SJCRH30 (cell line): ENCODE data around the gene VIT. TPM values are rescaled to one million over a fixed set of nuclear protein-coding genes. Genes with fewer than 3 reads are reported as not detected.

Experiments used
- DNase-seq, 2 experiments: peaks; one replicate each; pipeline ENCODE4 v3.0.0-alpha.2; 2015 to 2020
- H3K27ac ChIP-seq: fragments of 250-450 bp; sonication (Bioruptor Pico); 2 replicates; pipeline ENCODE4 v1.5.1; 2020; ENCODE audit warnings: mild to moderate bottlenecking, moderate library complexity
- H3K27me3 ChIP-seq: fragments of 250-450 bp; sonication (Bioruptor Pico); 2 replicates; pipeline ENCODE4 v1.5.1; 2020; ENCODE audit warnings: mild to moderate bottlenecking, moderate library complexity
- H3K36me3 ChIP-seq: fragments of 250-450 bp; sonication (Bioruptor Pico); 2 replicates; pipeline ENCODE4 v1.5.1; 2020; ENCODE audit warnings: mild to moderate bottlenecking, moderate library complexity
- H3K4me1 ChIP-seq: fragments of 250-450 bp; sonication (Bioruptor Pico); 2 replicates; pipeline ENCODE4 v1.5.1; 2020; ENCODE audit warnings: mild to moderate bottlenecking, moderate library complexity
- H3K4me3 ChIP-seq: fragments of 250-450 bp; sonication (Bioruptor Pico); 2 replicates; pipeline ENCODE4 v1.5.1; 2020; ENCODE audit warnings: mild to moderate bottlenecking, moderate library complexity
- H3K9me3 ChIP-seq: fragments of 250-450 bp; sonication (Bioruptor Pico); replicated peaks from 2 replicates; pipeline ENCODE4 v1.5.1; 2020; ENCODE audit warnings: mild to moderate bottlenecking, moderate library complexity
- total RNA-seq: library from RNA; depleted of rRNA; stranded (reverse); fragments of >200 nt; shearing (Covaris generic); gene quantifications from 2 replicates; pipeline ENCODE4 v1.2.3, GENCODE V29; 2014

Gene VIT
- total RNA-seq, 1 experiment from 2014 or later = 0.40 TPM

- Histone ChIP-seq H3K27ac (no peak overlapping the region), H3K9me3 (no peaks in the 10 kb centered on the region), H3K36me3 (no peaks in the 10 kb centered on the region), H3K4me1 (peaks cover 13% of the 10 kb centered on the region), H3K4me3 (no peak overlapping the region), H3K27me3 (0 out of 2 replicates have a peak, but pooled peaks cover 10% of the 10 kb centered on the region)
- no peak for DNase-seq
Measured at GRCh38 chr2:36693825-36694224, 2.7 kb upstream of the VIT start.

- H3K4me3 ChIP-seq = no peak overlapping the region
- no peak overlapping the region for H3K27ac ChIP-seq
- no peaks in the 10 kb centered on the region for H3K36me3 ChIP-seq
- peaks cover 13% of the 10 kb centered on the region for H3K4me1 ChIP-seq
- 0 out of 2 replicates have a peak, but pooled peaks cover 8% of the 10 kb centered on the region for H3K27me3 ChIP-seq
- peak; percentile 16 to 36 for DNase-seq
- H3K9me3 ChIP-seq = no peaks in the 10 kb centered on the region
Measured at GRCh38 chr2:36695746-36696415, 626 bp upstream of the VIT start.

DNA sequence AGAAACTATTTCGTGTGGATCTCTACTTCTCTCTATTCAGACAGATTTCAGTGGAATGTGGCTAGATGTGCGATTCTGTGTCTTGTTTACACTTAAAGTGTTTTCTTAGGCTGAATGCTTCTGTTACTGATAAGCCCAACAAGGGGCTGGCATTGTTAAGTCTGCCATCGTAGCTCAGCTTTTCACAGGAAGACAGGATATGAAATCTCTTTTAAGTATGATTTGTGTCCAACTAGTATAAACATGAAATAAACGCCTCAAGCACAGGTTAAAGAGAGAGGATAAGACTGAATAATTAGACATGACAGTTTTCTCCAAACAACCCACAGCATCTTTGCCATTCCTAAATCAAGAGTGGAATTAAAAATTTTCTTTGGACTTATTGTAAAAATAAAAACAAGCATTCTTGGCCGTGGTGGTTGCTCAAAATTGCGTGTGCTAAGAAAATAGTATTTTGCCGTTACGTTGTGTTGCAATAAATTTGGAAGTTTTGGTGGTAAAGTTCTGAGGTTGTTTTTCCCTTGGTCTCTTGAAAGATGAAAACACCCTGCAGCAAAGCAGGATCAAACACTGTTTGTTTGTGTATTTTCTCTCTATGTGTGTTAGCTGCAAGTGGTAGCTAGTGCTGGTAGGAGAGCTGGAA, 1.0 kb downstream of the VIT start:
- no peaks in the 10 kb centered on the region for H3K36me3 ChIP-seq
- peak in 1 of 2 experiments; percentile 36 for DNase-seq
- H3K27me3 ChIP-seq = no peaks in the 10 kb centered on the region
- H3K9me3 ChIP-seq = no peaks in the 10 kb centered on the region
- H3K27ac ChIP-seq = no peak overlapping the region
- peaks cover 13% of the 10 kb centered on the region for H3K4me1 ChIP-seq
- H3K4me3 ChIP-seq = peak overlapping the region; percentile 15

GRCh38 chr2:36698993-36699392, 2.5 kb downstream of the VIT start:
- Histone ChIP-seq H3K36me3 (no peaks in the 10 kb centered on the region), H3K27ac (no peak overlapping the region)

DNA sequence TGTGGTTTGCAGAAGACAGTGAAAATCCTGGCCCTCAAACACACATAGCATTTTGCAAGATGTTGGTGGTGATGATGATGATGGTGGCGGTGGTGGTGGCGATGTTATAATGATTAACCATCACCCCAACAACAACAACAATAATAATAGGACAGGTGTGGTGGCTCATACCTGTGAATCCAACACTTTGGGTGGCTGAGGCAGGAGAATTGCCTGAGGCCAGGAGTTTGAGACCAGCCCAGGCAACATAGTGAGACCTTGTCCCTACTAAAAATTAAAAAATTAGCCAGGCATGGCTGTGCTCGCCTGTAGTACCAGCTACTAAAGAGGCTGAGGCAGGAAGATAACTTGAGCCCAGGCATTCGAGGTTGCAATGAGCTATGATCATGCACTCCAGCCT, 3.8 kb downstream of the VIT start:
- H3K27me3 ChIP-seq = no peaks in the 10 kb centered on the region
- no peak overlapping the region for H3K27ac ChIP-seq
- H3K4me3 ChIP-seq = no peak overlapping the region
- no peaks in the 10 kb centered on the region for H3K9me3 ChIP-seq
- H3K4me1 ChIP-seq = peaks cover 17% of the 10 kb centered on the region
- DNase-seq = no peak
- no peaks in the 10 kb centered on the region for H3K36me3 ChIP-seq

More at GRCh38 chr2:36698993-36699392, 2.5 kb downstream of the VIT start:
- no peaks in the 10 kb centered on the region for H3K9me3 ChIP-seq
- peaks cover 13% of the 10 kb centered on the region for H3K4me1 ChIP-seq
- no peak overlapping the region for H3K4me3 ChIP-seq
- no peaks in the 10 kb centered on the region for H3K27me3 ChIP-seq
- no peak for DNase-seq

DNA sequence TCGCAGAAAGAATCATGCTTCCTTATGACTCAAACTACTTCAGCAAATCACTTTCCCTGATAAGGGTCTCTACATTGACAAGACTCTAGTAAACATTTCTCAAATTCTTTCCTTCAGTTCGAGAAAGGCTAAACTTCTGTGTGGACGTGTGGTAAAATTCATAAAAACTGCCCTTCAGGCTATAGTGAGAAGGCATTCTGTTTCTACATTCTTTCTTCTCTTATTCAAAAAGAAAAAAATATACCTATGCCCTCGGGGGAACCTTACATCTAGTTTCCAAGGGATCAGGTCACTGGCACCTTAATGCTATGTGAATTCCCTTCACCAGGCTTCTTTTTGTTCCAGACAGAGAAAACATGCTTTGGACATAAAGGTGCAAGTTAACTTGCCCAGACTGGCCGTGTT, 4.9 kb downstream of the VIT start:
- Histone ChIP-seq H3K4me1 (peaks cover 15% of the 10 kb centered on the region), H3K9me3 (no peaks in the 10 kb centered on the region), H3K27ac (no peak overlapping the region), H3K27me3 (no peaks in the 10 kb centered on the region), H3K4me3 (no peak overlapping the region), H3K36me3 (no peaks in the 10 kb centered on the region)
- no peak for DNase-seq

DNA sequence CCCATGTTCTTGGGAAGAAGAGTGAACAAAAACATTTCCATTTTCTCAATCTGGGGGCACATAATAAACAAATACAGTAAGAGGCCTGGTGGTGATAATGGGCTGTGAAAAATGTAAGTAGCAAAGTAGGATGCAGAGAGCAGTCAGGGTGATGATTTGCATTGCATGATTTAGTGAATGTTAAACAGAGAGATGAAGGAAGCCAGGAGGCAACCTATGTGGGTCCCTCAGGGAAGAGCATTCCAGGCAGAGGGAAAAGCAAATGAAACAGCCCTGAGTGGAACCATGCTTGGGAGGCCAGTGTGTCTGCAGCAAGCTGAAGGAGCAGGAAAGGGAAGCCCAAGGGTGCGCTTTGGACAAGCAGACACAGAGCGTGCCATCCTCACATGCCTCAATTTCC, 5.4 kb downstream of the VIT start:
- no peak for DNase-seq
- Histone ChIP-seq H3K36me3 (no peaks in the 10 kb centered on the region), H3K4me3 (no peak overlapping the region), H3K27me3 (no peaks in the 10 kb centered on the region), H3K9me3 (peaks cover 4% of the 10 kb centered on the region), H3K27ac (no peak overlapping the region), H3K4me1 (peaks cover 17% of the 10 kb centered on the region)

DNA sequence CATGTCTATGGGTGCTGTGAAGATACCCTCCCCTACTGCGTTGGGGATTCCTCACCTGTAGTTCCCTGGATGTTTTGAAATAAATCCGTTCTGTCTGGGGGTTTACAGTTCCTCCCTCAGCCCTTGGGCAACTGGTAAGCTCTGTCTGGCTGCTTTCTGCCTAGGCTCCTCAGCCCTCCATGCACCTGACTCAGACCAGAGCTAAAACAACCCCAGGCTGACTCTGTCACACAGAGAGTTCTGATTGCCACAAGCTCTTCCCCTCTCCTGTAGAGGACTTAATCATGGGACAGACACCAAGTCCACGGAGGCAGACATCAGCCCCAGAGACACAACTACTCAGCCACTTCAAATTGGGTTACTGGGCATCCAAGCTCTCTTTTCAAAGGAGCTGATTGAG, 6.3 kb downstream of the VIT start:
- Histone ChIP-seq H3K9me3 (peaks cover 5% of the 10 kb centered on the region), H3K4me1 (peaks cover 20% of the 10 kb centered on the region), H3K27me3 (no peaks in the 10 kb centered on the region), H3K27ac (no peak overlapping the region), H3K36me3 (no peaks in the 10 kb centered on the region), H3K4me3 (no peak overlapping the region)
- no peak for DNase-seq

DNA sequence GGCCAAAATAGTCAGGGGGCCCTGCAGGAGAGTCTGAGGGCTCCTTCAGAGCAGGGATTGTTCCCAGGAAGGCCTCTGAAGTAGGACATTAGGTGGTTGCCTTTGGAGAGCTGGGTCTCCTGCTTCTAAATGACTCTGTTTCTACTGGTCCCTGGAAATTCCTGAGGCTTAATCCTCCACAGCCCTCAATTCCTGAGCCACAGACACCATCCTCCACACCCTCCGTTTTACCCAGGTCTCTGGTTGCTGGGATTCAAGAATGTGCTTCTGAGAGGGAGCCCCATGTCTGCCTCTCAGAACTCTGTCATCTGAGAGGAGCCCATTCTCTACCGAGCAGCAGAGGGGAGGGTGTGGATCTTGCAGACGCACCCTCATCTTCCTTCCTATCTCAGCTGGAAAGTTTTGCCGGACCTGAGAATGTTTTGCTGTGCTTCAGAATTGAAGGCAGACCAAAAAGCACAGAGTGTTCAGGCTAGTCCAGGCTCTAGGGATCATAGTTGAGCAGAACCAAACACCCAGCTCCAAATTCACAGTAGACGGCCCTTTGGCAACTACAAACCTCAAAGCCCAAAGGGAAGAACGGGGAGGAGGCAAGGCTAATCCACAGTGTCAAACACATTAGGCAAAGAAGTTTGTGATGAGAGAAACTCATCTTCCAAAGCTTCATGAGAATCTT, 8.1 kb downstream of the VIT start:
- H3K4me3 ChIP-seq = no peak overlapping the region

GRCh38 chr2:36705326-36706020, 9.0 kb downstream of the VIT start:
- H3K9me3 ChIP-seq = peaks cover 5% of the 10 kb centered on the region
- no peak overlapping the region for H3K27ac ChIP-seq
- H3K27me3 ChIP-seq = no peaks in the 10 kb centered on the region
- H3K4me1 ChIP-seq = peaks cover 26% of the 10 kb centered on the region
- no peaks in the 10 kb centered on the region for H3K36me3 ChIP-seq
- no peak for DNase-seq
- H3K4me3 ChIP-seq = no peak overlapping the region

More for the DNA sequence above, 8.1 kb downstream of the VIT start:
- H3K4me1 ChIP-seq = peaks cover 26% of the 10 kb centered on the region
- H3K27ac ChIP-seq = no peak overlapping the region
- no peak for DNase-seq
- no peaks in the 10 kb centered on the region for H3K36me3 ChIP-seq
- peaks cover 5% of the 10 kb centered on the region for H3K9me3 ChIP-seq
- H3K27me3 ChIP-seq = no peaks in the 10 kb centered on the region

DNA sequence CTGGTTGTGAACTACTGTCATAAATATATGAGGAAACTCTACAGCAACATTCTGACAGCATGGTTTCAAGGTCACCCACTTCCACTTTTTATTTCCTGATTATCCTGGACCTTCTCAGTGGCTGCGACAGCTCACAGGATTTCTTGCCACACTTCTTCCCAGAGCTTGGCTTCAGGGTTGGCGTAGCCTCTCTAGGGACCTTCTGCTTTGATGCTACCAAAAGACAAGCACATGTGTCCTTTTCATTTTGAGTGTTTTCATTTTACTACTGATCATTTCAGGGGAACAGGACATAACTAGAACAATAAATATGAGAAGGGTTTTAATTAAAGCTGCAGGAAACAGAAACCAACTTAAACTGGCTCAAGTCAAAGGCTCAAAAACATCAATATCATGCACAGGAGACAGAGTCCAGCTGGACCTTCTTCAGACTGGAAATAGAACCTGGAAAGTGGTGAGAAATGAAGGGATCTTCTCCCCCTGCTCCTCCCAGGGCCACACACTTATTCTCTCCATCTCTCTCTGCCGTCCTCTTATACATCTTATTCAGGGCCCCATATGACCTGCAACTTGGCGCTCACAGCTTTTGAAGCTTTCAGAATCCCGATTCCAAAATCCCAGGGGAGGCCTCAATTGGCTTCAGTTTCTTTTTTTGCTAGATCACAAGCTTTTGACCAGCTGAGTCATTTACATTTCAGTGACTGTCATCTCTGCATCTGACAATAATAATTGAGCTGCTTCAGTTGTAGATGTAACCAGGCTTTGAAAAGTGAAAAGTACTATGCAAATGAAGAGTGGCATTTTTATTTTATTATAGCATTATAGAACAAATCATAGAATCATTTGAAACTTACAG, 9.7 kb downstream of the VIT start:
- no peak overlapping the region for H3K4me3 ChIP-seq
- H3K27me3 ChIP-seq = no peaks in the 10 kb centered on the region
- peaks cover 26% of the 10 kb centered on the region for H3K4me1 ChIP-seq
- peak overlapping the region; percentile 92 for H3K27ac ChIP-seq
- H3K9me3 ChIP-seq = peaks cover 12% of the 10 kb centered on the region
- no peak for DNase-seq
- no peaks in the 10 kb centered on the region for H3K36me3 ChIP-seq

GRCh38 chr2:36707050-36707449, 10.5 kb downstream of the VIT start:
- DNase-seq = peak; percentile 39 to 42
- H3K27me3 ChIP-seq = no peaks in the 10 kb centered on the region
- peaks cover 26% of the 10 kb centered on the region for H3K4me1 ChIP-seq
- H3K27ac ChIP-seq = peak overlapping the region; percentile 92
- H3K4me3 ChIP-seq = no peak overlapping the region
- H3K36me3 ChIP-seq = no peaks in the 10 kb centered on the region
- peaks cover 12% of the 10 kb centered on the region for H3K9me3 ChIP-seq

DNA sequence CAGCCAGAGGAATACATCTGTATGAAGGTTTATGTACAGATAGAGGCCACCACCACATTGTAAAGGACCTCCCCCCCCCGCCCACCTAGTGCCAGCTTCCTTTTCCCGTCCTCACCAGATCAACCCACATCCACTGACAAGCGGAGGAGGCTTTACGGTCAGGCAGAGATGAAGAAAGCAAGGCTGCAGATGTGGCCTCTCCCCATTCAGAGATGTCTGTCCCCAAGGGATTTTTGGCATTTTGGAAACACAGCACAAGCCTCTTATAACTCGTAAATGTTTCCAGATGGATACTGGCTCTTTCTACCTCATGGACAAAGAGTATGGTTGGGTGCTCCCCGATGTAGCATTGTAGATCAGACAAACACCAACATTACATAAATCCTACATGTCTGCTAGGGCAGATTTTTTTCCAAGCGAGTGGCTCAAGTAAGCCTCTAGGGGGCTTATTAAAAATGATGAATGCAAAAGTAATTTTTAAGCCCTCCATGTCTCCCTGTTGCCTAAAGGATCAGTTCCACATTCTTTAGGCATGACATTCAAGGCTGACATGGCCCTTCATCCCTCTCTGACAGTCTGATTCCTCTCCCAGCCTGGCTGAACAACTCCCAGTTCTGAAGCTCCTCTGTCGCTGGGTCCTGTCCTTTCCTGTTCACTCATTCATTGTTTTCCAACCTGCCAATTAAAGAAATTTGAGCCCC, 11.7 kb downstream of the VIT start:
- H3K4me1 ChIP-seq = peaks cover 26% of the 10 kb centered on the region
- H3K9me3 ChIP-seq = peaks cover 12% of the 10 kb centered on the region
- peak overlapping the region; percentile 37 for H3K4me3 ChIP-seq
- H3K27me3 ChIP-seq = no peaks in the 10 kb centered on the region
- peak; percentile 79 for DNase-seq
- no peaks in the 10 kb centered on the region for H3K36me3 ChIP-seq
- peak overlapping the region; percentile 92 for H3K27ac ChIP-seq
